ENCODE measurements around the gene REN. TPM values are rescaled to one million over a fixed set of nuclear protein-coding genes. Genes with fewer than 3 reads are reported as not detected.

The REN gene
- total RNA-seq, 1 experiment from 2014 or later, result not detected

- Histone ChIP-seq H3K14ac (ENCODE audit: insufficient read depth, low read length) (peak overlapping the region; percentile 73; the same call in 1 of the 2 replicates), H3T11ph (ENCODE audit: low read length) (no peak overlapping the region), H2BK5ac (ENCODE audit: insufficient read length, low read length) (no peak overlapping the region), H3K9ac (ENCODE audit: extremely low read depth, insufficient read length, low read length) (no peak overlapping the region), H2AK5ac (ENCODE audit: insufficient read length, low read length) (no peak overlapping the region), H3K18ac (ENCODE audit: insufficient read length, low read depth, low read length) (peak overlapping the region; percentile 33), H3K9me3 (ENCODE audit: control insufficient read depth, low read depth, low read length) (no peaks in the 10 kb centered on the region), H3K56ac (ENCODE audit: insufficient read length, low read depth, low read length) (no peak overlapping the region), H4K5ac (ENCODE audit: insufficient read length, low read depth, low read length) (no peak overlapping the region), H4K91ac (ENCODE audit: insufficient read length, low read depth, low read length) (no peak overlapping the region), H3K23me2 (ENCODE audit: insufficient read length, low read depth, low read length, poor library complexity, severe bottlenecking) (peaks cover 6% of the 10 kb centered on the region), H2BK12ac (ENCODE audit: insufficient read length, low read depth, low read length) (no peak overlapping the region), H3K4me1 (ENCODE audit: insufficient read depth, low read length) (peaks cover 4% of the 10 kb centered on the region; the same call in 1 of the 2 replicates), H3K79me2 (ENCODE audit: insufficient read depth, low read length) (no peaks in the 10 kb centered on the region), H3K27me3 (ENCODE audit: insufficient read depth, low read length) (no peaks in the 10 kb centered on the region; the same call in 1 of the 2 replicates), H2BK120ac (ENCODE audit: low read depth, low read length, poor library complexity, severe bottlenecking) (no peak overlapping the region), H3K4ac (ENCODE audit: low read depth, low read length) (no peak overlapping the region), H2AFZ (ENCODE audit: low read length) (no peak overlapping the region), H4K20me1 (ENCODE audit: control insufficient read depth, insufficient read depth, insufficient read length) (no peaks in the 10 kb centered on the region), H3K4me2 (ENCODE audit: insufficient read depth, insufficient read length, low read length) (peak overlapping the region; percentile 46), H4K8ac (replicated peaks; ENCODE audit: insufficient read length, low read depth, low read length) (no peak overlapping the region), H2BK20ac (ENCODE audit: low read depth, low read length, poor library complexity, severe bottlenecking) (no peak overlapping the region), H3K79me1 (ENCODE audit: insufficient read depth, low read depth, low read length, poor library complexity, severe bottlenecking) (no peaks in the 10 kb centered on the region), H3K27ac (ENCODE audit: insufficient read length, low read depth, low read length) (no peak overlapping the region), H3K23ac (ENCODE audit: insufficient read length, low read depth, low read length) (no peak overlapping the region), H2BK15ac (ENCODE audit: low read depth, low read length) (no peak overlapping the region)
- DNase-seq, result no peak
- Mint-ChIP-seq H3K27ac (no peak overlapping the region), H3K27me3 (ENCODE audit: low read depth) (peaks cover 48% of the 10 kb centered on the region), H3K36me3 (ENCODE audit: insufficient read depth in 1 of 3, low read depth in 3 of 3) (no peaks in the 10 kb centered on the region; a peak in 1 of 7 replicates), H3K4me3 (peak overlapping the region; percentile 68 to 83), H3K9me3 (no peaks in the 10 kb centered on the region; a peak in 1 of 5 replicates), H3K4me1 (peaks cover 36 to 41% of the 10 kb centered on the region in 2 experiments)
- no CpG with 5 or more reads among the region's 25 CpGs for WGBS (ENCODE audit: extremely low coverage, insufficient read length, low lambda C conversion rate)
- TF ChIP-seq CTCF (conservative IDR thresholded peaks at IDR 0.05), result no peak
Measured at GRCh38 chr1:204152310-204153044, 13.7 kb downstream of the REN start.

Data from H9 (cell line).